Measurements from ENCODE around the gene SUCLG2. TPM values are rescaled to one million over a fixed set of nuclear protein-coding genes. Genes with fewer than 3 reads are reported as not detected.
"Not testable (repeated sequence)": the region's sequence is repeated elsewhere in the genome, so short reads cannot be mapped to it uniquely, and the experiment has no call there.

The SUCLG2 gene
- total RNA-seq, 1 donor from 2014 or later = 63.6 TPM

- no peaks in the 10 kb centered on the region for H3K4me1 ChIP-seq
- no peaks in the 10 kb centered on the region for H4K20me1 ChIP-seq (ENCODE audit: low read depth)
- H3K4me2 ChIP-seq = no peak overlapping the region
- H3F3A ChIP-seq (ENCODE audit: low read depth) = no peaks in the 10 kb centered on the region
- DNase-seq (ENCODE audit: low spot score) = no peak
- H3K27ac Mint-ChIP-seq = no peak overlapping the region
- H2AFZ ChIP-seq (replicated peaks) = no peak overlapping the region
- peaks cover 3% of the 10 kb centered on the region for H3K79me2 ChIP-seq (ENCODE audit: low read depth)
- no peak overlapping the region for H3K4me3 Mint-ChIP-seq
- H3K27ac ChIP-seq = no peak overlapping the region
- peaks cover 3% of the 10 kb centered on the region for H3K9me3 Mint-ChIP-seq
- H3K36me3 Mint-ChIP-seq = peaks cover 19% of the 10 kb centered on the region
- H3K9ac ChIP-seq = no peak overlapping the region
- H3K4me3 ChIP-seq = no peak overlapping the region
- H3K9me3 ChIP-seq (ENCODE audit: low read depth) = no peaks in the 10 kb centered on the region
- H3K27me3 Mint-ChIP-seq (ENCODE audit: insufficient read depth, low read depth) = no peaks in the 10 kb centered on the region
- TF ChIP-seq EZH2phosphoT487 (IDR thresholded peaks at IDR 0.05) = no peak
- TF ChIP-seq EZH2 (IDR thresholded peaks at IDR 0.05) = no peak
- no peak for TF ChIP-seq CTCF (IDR thresholded peaks at IDR 0.05)
- no peaks in the 10 kb centered on the region for H3K27me3 ChIP-seq
- H3K36me3 ChIP-seq = no peaks in the 10 kb centered on the region
- H3K4me1 Mint-ChIP-seq = peaks cover 15% of the 10 kb centered on the region
Observed at GRCh38 chr3:67587811-67588210, 66.6 kb downstream of the SUCLG2 start.

- H3K4me3 ChIP-seq = no peak overlapping the region
- H3K9me3 ChIP-seq (ENCODE audit: low read depth) = no peaks in the 10 kb centered on the region
- H4K20me1 ChIP-seq (ENCODE audit: low read depth) = no peaks in the 10 kb centered on the region
- H2AFZ ChIP-seq (replicated peaks) = no peak overlapping the region
- H3K4me2 ChIP-seq = no peak overlapping the region
- H3K36me3 ChIP-seq = no peaks in the 10 kb centered on the region
- H3K79me2 ChIP-seq (ENCODE audit: low read depth) = peaks cover 3% of the 10 kb centered on the region
- H3F3A ChIP-seq (ENCODE audit: low read depth) = no peaks in the 10 kb centered on the region
- H3K4me1 Mint-ChIP-seq = peaks cover 15% of the 10 kb centered on the region
- DNase-seq (ENCODE audit: low spot score) = no peak
- H3K9me3 Mint-ChIP-seq = peaks cover 3% of the 10 kb centered on the region
- no peak overlapping the region for H3K9ac ChIP-seq
- TF ChIP-seq EZH2 (IDR thresholded peaks at IDR 0.05) = no peak
- peaks cover 19% of the 10 kb centered on the region for H3K36me3 Mint-ChIP-seq
- H3K27ac ChIP-seq = no peak overlapping the region
- no peak overlapping the region for H3K27ac Mint-ChIP-seq
- H3K27me3 Mint-ChIP-seq (ENCODE audit: insufficient read depth, low read depth) = no peaks in the 10 kb centered on the region
- H3K27me3 ChIP-seq = no peaks in the 10 kb centered on the region
- H3K4me3 Mint-ChIP-seq = no peak overlapping the region
- no peaks in the 10 kb centered on the region for H3K4me1 ChIP-seq
Observed at GRCh38 chr3:67587301-67587700, 67.1 kb downstream of the SUCLG2 start.

GRCh38 chr3:67584608-67585007 lies 69.8 kb downstream of the SUCLG2 start:
- H3K4me2 ChIP-seq; H3K9me3 Mint-ChIP-seq; H4K20me1 ChIP-seq (ENCODE audit: low read depth); H2AFZ ChIP-seq (replicated peaks); H3K36me3 ChIP-seq; H3K27ac ChIP-seq; H3K4me1 ChIP-seq; H3K9me3 ChIP-seq (ENCODE audit: low read depth); DNase-seq (ENCODE audit: low spot score); H3K9ac ChIP-seq; H3K79me2 ChIP-seq (ENCODE audit: low read depth); H3K27ac Mint-ChIP-seq; H3F3A ChIP-seq (ENCODE audit: low read depth); H3K27me3 ChIP-seq; H3K27me3 Mint-ChIP-seq (ENCODE audit: insufficient read depth, low read depth); H3K4me3 Mint-ChIP-seq; H3K4me3 ChIP-seq: not testable (repeated sequence)
- peaks cover 15% of the 10 kb centered on the region for H3K4me1 Mint-ChIP-seq
- peaks cover 13% of the 10 kb centered on the region for H3K36me3 Mint-ChIP-seq

- peaks cover 4% of the 10 kb centered on the region for H4K20me1 ChIP-seq (ENCODE audit: low read depth)
- no peak overlapping the region for H3K27ac Mint-ChIP-seq
- no peak overlapping the region for H3K27ac ChIP-seq
- H3K27me3 ChIP-seq = no peaks in the 10 kb centered on the region
- peaks cover 11% of the 10 kb centered on the region for H3K36me3 Mint-ChIP-seq
- H3K4me2 ChIP-seq = no peak overlapping the region
- no peak overlapping the region for H3K4me3 ChIP-seq
- H3K36me3 ChIP-seq = no peaks in the 10 kb centered on the region
- H3F3A ChIP-seq (ENCODE audit: low read depth) = no peaks in the 10 kb centered on the region
- peaks cover 8% of the 10 kb centered on the region for H3K4me1 ChIP-seq
- DNase-seq (ENCODE audit: low spot score) = no peak
- no peaks in the 10 kb centered on the region for H3K9me3 ChIP-seq (ENCODE audit: low read depth)
- peaks cover 3% of the 10 kb centered on the region for H3K9me3 Mint-ChIP-seq
- no peak overlapping the region for H3K4me3 Mint-ChIP-seq
- H3K79me2 ChIP-seq (ENCODE audit: low read depth) = peaks cover 3% of the 10 kb centered on the region
- H3K4me1 Mint-ChIP-seq = peaks cover 23% of the 10 kb centered on the region
- no peak overlapping the region for H3K9ac ChIP-seq
- TF ChIP-seq EZH2phosphoT487 (IDR thresholded peaks at IDR 0.05) (no peak), CTCF (IDR thresholded peaks at IDR 0.05) (no peak), EZH2 (IDR thresholded peaks at IDR 0.05) (no peak)
- no peak overlapping the region for H2AFZ ChIP-seq (replicated peaks)
- H3K27me3 Mint-ChIP-seq (ENCODE audit: insufficient read depth, low read depth) = no peaks in the 10 kb centered on the region
Observed at GRCh38 chr3:67580430-67581000, 73.9 kb downstream of the SUCLG2 start.
